Muscle layer of duodenum (tissue), 2 donors: ENCODE results near the gene TSHZ2.

Source experiments
- H3K27ac ChIP-seq: one replicate; pipeline ENCODE4 v1.7.0; 2013; ENCODE audit warnings: mild to moderate bottlenecking, low read length
- H3K27me3 ChIP-seq: one replicate; pipeline ENCODE4 v1.7.0; 2013; ENCODE audit warnings: low read depth, mild to moderate bottlenecking, control low read depth, low read length
- H3K36me3 ChIP-seq, 2 donors: one replicate each; pipeline ENCODE4 v1.7.0; 2013; ENCODE audit warnings: low read length in 2 of 2, control low read depth in 1 of 2, mild to moderate bottlenecking in 1 of 2; ENCODE audit not compliant: insufficient read depth in 2 of 2, control insufficient read depth in 1 of 2
- H3K4me1 ChIP-seq, 2 donors: one replicate each; pipeline ENCODE4 v1.7.0; 2013; ENCODE audit warnings: low read length in 2 of 2, mild to moderate bottlenecking in 2 of 2, control low read depth in 1 of 2, moderate library complexity in 1 of 2; ENCODE audit not compliant: insufficient read depth in 2 of 2, control insufficient read depth in 1 of 2
- H3K4me3 ChIP-seq, 2 donors: one replicate each; pipeline ENCODE4 v1.7.0; 2013; ENCODE audit warnings: low read length in 2 of 2, low read depth in 1 of 2, mild to moderate bottlenecking in 1 of 2
- H3K9me3 ChIP-seq, 2 donors: one replicate each; pipeline ENCODE4 v1.7.0; 2013; ENCODE audit warnings: low read length in 2 of 2, control low read depth in 1 of 2, mild to moderate bottlenecking in 1 of 2; ENCODE audit not compliant: control insufficient read depth in 1 of 2
- donor health status: healthy.

TSHZ2 gene

GRCh38 chr20:53216856-53217576, 244.9 kb downstream of the TSHZ2 start:
- Histone ChIP-seq H3K27me3 (no peaks in the 10 kb centered on the region), H3K36me3 (no peaks in the 10 kb centered on the region), H3K4me1 (peaks cover 0 to 6% of the 10 kb centered on the region in 2 donors), H3K4me3 (peak overlapping the region; percentile 32 to 38), H3K27ac (no peak overlapping the region), H3K9me3 (no peaks in the 10 kb centered on the region)

GRCh38 chr20:53220482-53221307, 248.5 kb downstream of the TSHZ2 start:
- Histone ChIP-seq H3K9me3 (no peaks in the 10 kb centered on the region), H3K4me1 (peaks cover 0 to 6% of the 10 kb centered on the region in 2 donors), H3K4me3 (no peak overlapping the region), H3K36me3 (no peaks in the 10 kb centered on the region), H3K27ac (no peak overlapping the region), H3K27me3 (no peaks in the 10 kb centered on the region)

- Histone ChIP-seq H3K9me3 (no peaks in the 10 kb centered on the region), H3K27ac (no peak overlapping the region)
Observed at GRCh38 chr20:53221731-53222130, 249.6 kb downstream of the TSHZ2 start.

GRCh38 chr20:53222416-53222815, 250.3 kb downstream of the TSHZ2 start:
- Histone ChIP-seq H3K4me3 (no peak overlapping the region), H3K27me3 (no peaks in the 10 kb centered on the region), H3K9me3 (no peaks in the 10 kb centered on the region), H3K4me1 (no peaks in the 10 kb centered on the region), H3K27ac (no peak overlapping the region), H3K36me3 (no peaks in the 10 kb centered on the region)

More at GRCh38 chr20:53221731-53222130, 249.6 kb downstream of the TSHZ2 start:
- H3K36me3 ChIP-seq, result no peaks in the 10 kb centered on the region
- peaks cover 0 to 4% of the 10 kb centered on the region in 2 donors for H3K4me1 ChIP-seq
- no peak overlapping the region for H3K4me3 ChIP-seq
- no peaks in the 10 kb centered on the region for H3K27me3 ChIP-seq

- H3K36me3 ChIP-seq, result no peaks in the 10 kb centered on the region
- no peaks in the 10 kb centered on the region for H3K9me3 ChIP-seq
- no peaks in the 10 kb centered on the region for H3K4me1 ChIP-seq
- no peaks in the 10 kb centered on the region for H3K27me3 ChIP-seq
- no peak overlapping the region for H3K27ac ChIP-seq
- H3K4me3 ChIP-seq, result no peak overlapping the region
Observed at GRCh38 chr20:53222932-53223331, 250.8 kb downstream of the TSHZ2 start.

GRCh38 chr20:53223626-53224172, 251.5 kb downstream of the TSHZ2 start:
- H3K36me3 ChIP-seq, result no peaks in the 10 kb centered on the region
- H3K4me1 ChIP-seq, result no peaks in the 10 kb centered on the region
- no peaks in the 10 kb centered on the region for H3K9me3 ChIP-seq
- H3K27me3 ChIP-seq, result no peaks in the 10 kb centered on the region
- no peak overlapping the region for H3K27ac ChIP-seq
- H3K4me3 ChIP-seq, result no peak overlapping the region

GRCh38 chr20:53224851-53225250, 252.7 kb downstream of the TSHZ2 start:
- Histone ChIP-seq H3K9me3 (no peaks in the 10 kb centered on the region), H3K4me1 (no peaks in the 10 kb centered on the region), H3K27ac (no peak overlapping the region), H3K36me3 (no peaks in the 10 kb centered on the region), H3K27me3 (no peaks in the 10 kb centered on the region), H3K4me3 (no peak overlapping the region)

- H3K9me3 ChIP-seq, result no peaks in the 10 kb centered on the region
- H3K27me3 ChIP-seq, result no peaks in the 10 kb centered on the region
- H3K36me3 ChIP-seq, result no peaks in the 10 kb centered on the region
- no peak overlapping the region for H3K27ac ChIP-seq
- no peak overlapping the region for H3K4me3 ChIP-seq
- H3K4me1 ChIP-seq, result no peaks in the 10 kb centered on the region
Observed at GRCh38 chr20:53226826-53227225, 254.7 kb downstream of the TSHZ2 start.

GRCh38 chr20:53227523-53227922, 255.4 kb downstream of the TSHZ2 start:
- Histone ChIP-seq H3K27ac (no peak overlapping the region), H3K9me3 (no peaks in the 10 kb centered on the region), H3K4me3 (no peak overlapping the region)

GRCh38 chr20:53231061-53231460, 258.9 kb downstream of the TSHZ2 start:
- Histone ChIP-seq H3K9me3 (no peaks in the 10 kb centered on the region), H3K36me3 (no peaks in the 10 kb centered on the region), H3K4me1 (no peaks in the 10 kb centered on the region), H3K4me3 (no peak overlapping the region), H3K27me3 (no peaks in the 10 kb centered on the region), H3K27ac (no peak overlapping the region)

More at GRCh38 chr20:53227523-53227922, 255.4 kb downstream of the TSHZ2 start:
- Histone ChIP-seq H3K27me3 (no peaks in the 10 kb centered on the region), H3K4me1 (no peaks in the 10 kb centered on the region), H3K36me3 (no peaks in the 10 kb centered on the region)

GRCh38 chr20:53237461-53237860, 265.3 kb downstream of the TSHZ2 start:
- H3K36me3 ChIP-seq, result no peaks in the 10 kb centered on the region

More at GRCh38 chr20:53237461-53237860, 265.3 kb downstream of the TSHZ2 start:
- Histone ChIP-seq H3K27me3 (no peaks in the 10 kb centered on the region), H3K4me1 (no peaks in the 10 kb centered on the region), H3K4me3 (no peak overlapping the region), H3K9me3 (no peaks in the 10 kb centered on the region), H3K27ac (no peak overlapping the region)
